GM19099 (cell line): Measurements from ENCODE around the gene POGZ.
A peak's percentile ranks its signal among the peaks of the same experiment; 100 is the strongest.

Experiments
- POLR2A ChIP-seq: IDR thresholded peaks from 3 replicates; pipeline ENCODE4 v1.6.1; 2011; ENCODE audit warnings: low read depth; ENCODE audit not compliant: insufficient read length; ENCODE audit errors: extremely low read depth

POGZ gene

GRCh38 chr1:151406176-151406575, 53.1 kb downstream of the POGZ start:
- no peak for TF ChIP-seq POLR2A

- no peak for TF ChIP-seq POLR2A
These were observed 53.9 kb downstream of the POGZ start for GRCh38 chr1:151405187-151405951.

- no peak for TF ChIP-seq POLR2A
These were observed 55.7 kb downstream of the POGZ start for GRCh38 chr1:151403612-151404011.

- TF ChIP-seq POLR2A: no peak
These were observed 56.5 kb downstream of the POGZ start for GRCh38 chr1:151402764-151403163.

- no peak for TF ChIP-seq POLR2A
These were observed 57.4 kb downstream of the POGZ start for GRCh38 chr1:151401860-151402259.

- TF ChIP-seq POLR2A: no peak
These were observed 58.0 kb downstream of the POGZ start for GRCh38 chr1:151401125-151401788.

- peak; percentile 77 for TF ChIP-seq POLR2A
These were observed 59.7 kb downstream of the POGZ start, which contains the start of gene PSMB4 for GRCh38 chr1:151399324-151400171. TSS of gene PSMB4 (plus strand) at chr1:151399573. CDS start at chr1:151399588, 15 bp downstream.

GRCh38 chr1:151393583-151393982, 65.7 kb downstream of the POGZ start:
- TF ChIP-seq POLR2A: no peak

GRCh38 chr1:151391079-151391563, 68.2 kb downstream of the POGZ start:
- TF ChIP-seq POLR2A: no peak

GRCh38 chr1:151386002-151386401, 73.3 kb downstream of the POGZ start:
- no peak for TF ChIP-seq POLR2A

GRCh38 chr1:151384584-151384983, 74.7 kb downstream of the POGZ start:
- TF ChIP-seq POLR2A: no peak

- no peak for TF ChIP-seq POLR2A
These were observed 82.0 kb downstream of the POGZ start for GRCh38 chr1:151377150-151377884.

GRCh38 chr1:151373196-151373595, 86.1 kb downstream of the POGZ start:
- TF ChIP-seq POLR2A: no peak
